HAP-1 (cell line): Measurements from ENCODE around the gene HIGD2A.
"Not testable (repeated sequence)": the region's sequence is repeated elsewhere in the genome, so short reads cannot be mapped to it uniquely, and the experiment has no call there.

Experiments used
- DNase-seq, 2 experiments: peaks; one replicate each; pipeline ENCODE4 v3.0.0-alpha.2; 2016 to 2020; ENCODE audit warnings: low spot score in 2 of 2
- H3K27me3 ChIP-seq: fragments of 250-450 bp; sonication (Bioruptor Pico); 2 replicates; pipeline ENCODE4 v1.5.1; 2020; ENCODE audit warnings: low read depth, mild to moderate bottlenecking, moderate library complexity
- H3K36me3 ChIP-seq: fragments of 250-450 bp; sonication (Bioruptor Pico); replicated peaks from 2 replicates; pipeline ENCODE4 v1.5.1; 2020; ENCODE audit warnings: mild to moderate bottlenecking
- H3K4me1 ChIP-seq: fragments of 250-450 bp; sonication (Bioruptor Pico); 2 replicates; pipeline ENCODE4 v1.5.1; 2020; ENCODE audit warnings: mild to moderate bottlenecking
- H3K4me3 ChIP-seq: fragments of 250-450 bp; sonication (Bioruptor Pico); 2 replicates; pipeline ENCODE4 v1.5.1; 2020; ENCODE audit warnings: mild to moderate bottlenecking, moderate library complexity
- H3K9me3 ChIP-seq: fragments of 250-450 bp; sonication (Bioruptor Pico); 2 replicates; pipeline ENCODE4 v1.5.1; 2020; ENCODE audit warnings: mild to moderate bottlenecking, moderate library complexity
- in situ Hi-C: fragments of 300-500 bp; cut with MboI; formaldehyde crosslinking; loops from 3 replicates; pipeline ENCODE4 v1.14.3; 2020; ENCODE audit warnings: low sequenced_read_pairs, inconsistent platforms, mixed read lengths

HIGD2A gene

DNA sequence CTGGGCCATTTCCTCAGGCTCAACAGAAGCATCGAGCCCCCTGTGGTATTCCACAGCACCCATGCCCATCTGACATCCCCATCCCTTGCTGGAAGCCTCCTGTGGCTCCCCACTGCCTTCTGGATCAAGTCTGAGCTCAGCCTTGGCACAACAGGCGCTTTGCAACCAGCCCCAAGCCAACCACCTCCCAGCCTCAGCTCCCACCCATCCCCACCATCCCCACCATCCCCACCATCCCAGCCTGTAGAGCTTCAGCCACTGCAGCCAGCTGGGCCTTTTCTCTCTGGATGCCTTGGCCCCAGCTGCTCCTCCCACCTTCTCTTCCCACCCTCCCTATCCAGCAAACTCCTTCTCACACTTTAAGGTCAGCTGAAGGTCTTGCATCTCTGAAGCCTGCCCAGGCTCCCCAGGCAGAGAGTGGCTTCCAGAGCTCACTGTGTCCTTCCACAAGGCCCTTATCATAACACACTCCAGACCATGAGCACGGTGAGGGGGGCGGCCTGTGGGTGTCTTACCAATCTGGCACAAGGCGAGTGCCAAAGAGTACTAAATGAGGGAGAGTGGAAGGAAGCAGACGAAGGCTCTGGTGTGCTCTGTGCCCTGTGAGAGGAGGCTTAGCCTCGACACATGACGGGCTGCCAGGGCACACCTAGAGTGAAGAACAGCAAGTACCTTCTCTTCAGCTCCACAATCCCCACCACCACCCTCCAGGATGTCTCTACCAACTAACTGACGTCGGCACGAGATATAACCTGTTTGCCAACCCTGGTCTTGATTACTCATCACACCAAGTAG, 6.5 kb downstream of the HIGD2A start:
- in situ Hi-C loops, result no loop called here
- no peak for DNase-seq
- no peak overlapping the region for H3K4me3 ChIP-seq
- peaks cover 21% of the 10 kb centered on the region for H3K36me3 ChIP-seq
- H3K4me1 ChIP-seq, result no peaks in the 10 kb centered on the region
- H3K9me3 ChIP-seq, result no peaks in the 10 kb centered on the region
- H3K27me3 ChIP-seq, result no peaks in the 10 kb centered on the region

- no peak for DNase-seq
- Histone ChIP-seq H3K4me1 (no peaks in the 10 kb centered on the region; the same call in 1 of the 2 replicates), H3K4me3 (no peak overlapping the region), H3K27me3 (no peaks in the 10 kb centered on the region), H3K36me3 (peaks cover 12% of the 10 kb centered on the region), H3K9me3 (no peaks in the 10 kb centered on the region)
- in situ Hi-C loops, result no loop called here
Observed at GRCh38 chr5:176396330-176396729, 7.8 kb downstream of the HIGD2A start.

DNA sequence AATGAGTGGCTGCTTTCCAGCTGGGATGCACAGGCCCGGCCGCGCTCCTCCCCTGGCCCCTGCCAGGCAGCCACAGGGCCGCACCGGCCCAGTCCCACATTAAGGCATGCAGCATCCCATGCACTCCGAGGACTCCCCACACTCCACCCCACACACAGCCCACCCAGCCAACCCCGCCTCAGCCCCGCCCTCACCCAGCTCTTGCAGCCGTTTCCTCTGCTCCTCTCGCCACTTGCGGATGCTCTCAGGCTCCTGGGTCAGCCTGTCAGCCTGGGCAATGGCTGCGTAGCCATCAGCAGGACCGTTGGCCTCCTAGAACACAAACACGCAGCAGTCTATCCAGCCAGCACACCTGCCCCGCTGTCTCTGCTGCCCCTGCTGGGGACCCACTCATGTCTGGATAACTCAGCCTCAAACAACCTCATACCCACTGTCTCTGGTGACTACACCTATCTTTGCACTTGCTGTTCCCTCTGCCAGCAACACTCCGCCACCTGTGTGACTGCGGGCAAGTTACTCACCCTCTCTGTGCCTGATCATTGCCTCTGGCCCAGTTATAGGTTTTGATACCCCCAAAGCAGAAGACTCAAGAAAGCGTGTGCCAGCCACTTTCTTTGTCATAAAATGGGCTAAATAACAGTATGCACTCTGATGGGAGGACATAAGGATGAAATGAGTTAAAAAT, 9.3 kb downstream of the HIGD2A start:
- H3K4me1 ChIP-seq, result no peaks in the 10 kb centered on the region; the same call in 1 of the 2 replicates
- no peaks in the 10 kb centered on the region for H3K9me3 ChIP-seq
- DNase-seq, result no peak
- in situ Hi-C loops, result no loop called here
- H3K27me3 ChIP-seq, result no peaks in the 10 kb centered on the region
- peaks cover 6% of the 10 kb centered on the region for H3K36me3 ChIP-seq
- H3K4me3 ChIP-seq, result no peak overlapping the region

DNA sequence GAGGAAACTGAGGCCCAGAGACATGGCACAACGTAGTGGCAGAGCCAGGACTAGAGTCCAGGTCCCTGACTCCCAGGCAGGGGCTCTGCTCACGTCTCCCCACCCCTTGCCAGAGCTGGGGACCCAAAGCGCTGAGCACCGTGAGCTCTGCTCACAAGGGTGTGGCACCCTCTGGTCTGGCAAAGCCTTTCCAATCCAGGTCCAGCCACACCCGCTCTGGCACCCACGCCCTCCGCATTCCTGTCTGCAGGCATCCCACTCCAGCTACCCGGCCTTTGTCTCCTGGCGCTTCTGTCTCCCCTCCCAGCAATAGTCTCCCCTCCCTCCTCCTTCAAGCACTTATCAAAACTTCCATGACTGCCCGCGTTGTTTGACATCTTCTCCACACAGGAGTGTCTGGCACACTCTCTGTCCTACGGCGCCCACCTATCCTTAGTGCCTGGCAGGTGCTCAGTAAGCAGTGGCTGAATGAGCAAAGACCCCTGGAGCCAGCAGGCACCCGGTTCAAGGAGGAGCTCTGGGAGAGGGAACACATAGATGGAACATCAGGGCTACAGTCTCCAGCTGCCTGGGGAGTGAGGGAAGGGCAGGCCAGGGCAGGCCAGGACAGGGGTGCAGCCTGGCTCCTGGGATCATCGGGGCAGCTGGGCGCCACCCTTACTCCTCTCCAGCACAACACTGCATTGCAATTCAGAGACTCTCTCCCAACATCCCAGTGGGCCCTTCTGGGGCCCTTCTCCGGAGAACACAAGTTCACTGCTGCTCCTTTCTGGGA, 12.0 kb downstream of the HIGD2A start:
- in situ Hi-C loops, result no loop called here

DNA sequence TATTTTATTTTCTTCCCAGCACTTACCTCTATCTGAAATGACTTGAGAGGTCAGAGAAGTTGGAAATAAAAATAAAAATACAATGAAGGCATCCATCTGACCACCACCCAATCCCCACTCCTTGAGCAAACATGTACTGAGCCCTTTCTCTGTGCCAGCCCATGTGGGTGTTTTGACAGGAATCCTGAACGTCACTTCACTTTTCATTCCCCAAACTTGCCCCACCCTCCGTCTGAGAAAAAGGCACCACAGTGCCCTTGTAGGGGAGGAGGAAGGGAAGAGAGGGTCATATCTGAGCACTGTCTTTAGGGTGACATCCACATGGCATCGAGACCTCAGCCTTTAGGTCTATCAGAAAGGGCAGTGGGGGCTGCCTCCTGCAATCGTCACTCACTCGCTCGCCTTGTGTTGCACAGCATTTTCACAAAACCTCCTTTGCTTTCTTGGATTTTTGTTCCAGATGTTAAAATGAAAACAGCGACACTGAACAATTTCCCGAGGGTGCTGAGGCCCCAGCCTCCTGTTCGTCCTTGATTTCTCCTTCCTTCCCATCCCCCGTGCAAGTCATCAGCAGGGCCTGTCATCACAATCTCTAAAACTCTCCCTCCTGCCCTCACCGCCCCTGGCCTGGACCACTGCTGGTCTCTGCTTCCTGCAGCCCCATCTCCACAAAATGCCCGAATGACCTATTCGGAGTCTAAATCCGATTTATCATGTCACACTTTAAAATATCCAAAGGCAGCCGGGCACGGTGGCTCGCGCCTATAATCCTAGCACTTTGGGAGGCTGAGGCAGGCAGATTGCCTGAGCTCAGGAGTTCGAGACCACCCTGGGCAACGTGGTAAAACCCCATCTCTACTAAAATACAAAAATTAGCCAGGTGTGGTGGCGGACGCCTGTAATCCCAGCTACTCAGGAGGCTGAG, 13.0 kb downstream of the HIGD2A start:
- Histone ChIP-seq H3K9me3 (no peaks in the 10 kb centered on the region), H3K4me3 (no peak overlapping the region), H3K36me3 (peaks cover 3% of the 10 kb centered on the region; the same call in 1 of the 2 replicates), H3K4me1 (no peaks in the 10 kb centered on the region; the same call in 1 of the 2 replicates), H3K27me3 (no peaks in the 10 kb centered on the region)
- DNase-seq, result no peak
- in situ Hi-C loops, result no loop called here

More for the DNA sequence above, 12.0 kb downstream of the HIGD2A start:
- H3K27me3 ChIP-seq, result no peaks in the 10 kb centered on the region
- H3K4me3 ChIP-seq, result no peak overlapping the region
- no peaks in the 10 kb centered on the region for H3K9me3 ChIP-seq
- peak in 1 of 2 experiments; percentile 57 for DNase-seq
- no peaks in the 10 kb centered on the region; the same call in 1 of the 2 replicates for H3K4me1 ChIP-seq
- peaks cover 2% of the 10 kb centered on the region; the same call in 1 of the 2 replicates for H3K36me3 ChIP-seq

GRCh38 chr5:176405656-176406435, 17.3 kb downstream of the HIGD2A start:
- Histone ChIP-seq H3K4me3 (no peak overlapping the region), H3K36me3 (peaks cover 18% of the 10 kb centered on the region), H3K9me3 (no peaks in the 10 kb centered on the region), H3K4me1 (no peaks in the 10 kb centered on the region), H3K27me3 (no peaks in the 10 kb centered on the region)
- in situ Hi-C loops, result no loop called here
- DNase-seq, result no peak

- Histone ChIP-seq H3K9me3 (no peaks in the 10 kb centered on the region), H3K4me1 (no peaks in the 10 kb centered on the region), H3K36me3 (peaks cover 18% of the 10 kb centered on the region), H3K4me3 (no peak overlapping the region), H3K27me3 (no peaks in the 10 kb centered on the region)
- in situ Hi-C loops, result no loop called here
- no peak for DNase-seq
Observed at GRCh38 chr5:176406436-176407052, 18.0 kb downstream of the HIGD2A start.

DNA sequence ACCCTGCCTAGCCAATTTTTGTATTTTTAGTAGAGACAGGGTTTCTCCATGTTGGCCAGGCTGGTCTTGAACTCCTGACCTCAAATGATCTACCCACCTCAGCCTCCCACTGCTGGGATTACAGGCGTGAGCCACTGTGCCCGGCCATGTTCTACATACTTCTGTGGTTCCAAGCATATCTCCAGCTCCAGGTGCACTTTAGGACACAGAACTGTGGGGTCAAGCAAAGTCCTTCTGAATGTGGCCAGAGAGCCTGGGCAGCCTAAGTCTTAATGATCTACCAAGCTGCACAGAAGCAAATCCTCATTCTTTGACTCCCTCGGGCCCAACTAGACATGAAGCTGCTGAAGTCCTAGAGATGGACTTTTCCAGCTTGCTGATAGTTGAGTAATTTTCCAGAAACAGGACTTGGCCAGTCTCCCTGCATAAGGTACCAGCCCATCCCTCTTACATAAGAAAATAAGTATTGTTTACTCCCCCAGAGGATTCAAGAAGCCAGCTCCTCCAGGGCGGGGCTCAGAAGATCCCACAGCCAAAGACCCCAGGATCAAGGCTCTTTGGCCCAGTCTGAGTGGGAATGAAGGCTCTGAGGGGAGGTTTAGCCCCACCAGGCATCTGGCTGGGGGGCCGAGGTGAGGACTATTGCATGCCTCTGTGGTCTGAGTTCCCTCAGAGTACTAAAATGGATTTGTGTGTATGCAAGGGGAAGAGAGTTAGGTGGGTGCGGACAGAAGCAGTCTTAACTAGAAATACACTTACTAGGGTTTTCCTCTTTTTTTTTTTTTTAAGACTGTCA, 19.1 kb downstream of the HIGD2A start:
- no peaks in the 10 kb centered on the region for H3K4me1 ChIP-seq
- peaks cover 18% of the 10 kb centered on the region for H3K36me3 ChIP-seq
- in situ Hi-C loops, result no loop called here

DNA sequence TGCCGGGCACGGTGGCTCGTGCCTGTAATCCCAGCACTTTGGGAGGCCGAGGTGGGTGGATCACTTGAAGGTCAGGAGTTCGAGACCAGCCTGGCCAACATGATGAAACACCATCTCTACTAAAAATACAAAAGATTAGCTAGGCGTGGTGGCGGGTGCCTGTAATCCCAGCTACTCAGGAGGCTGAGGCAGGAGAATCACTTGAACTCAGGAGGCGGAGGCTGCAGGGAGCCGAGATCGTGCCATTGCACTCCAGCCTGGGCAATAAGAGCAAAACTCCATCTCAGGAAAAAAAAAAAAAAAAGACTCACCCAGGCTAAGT, 19.7 kb downstream of the HIGD2A start:
- in situ Hi-C loops, H3K4me1 ChIP-seq, H3K4me3 ChIP-seq, H3K9me3 ChIP-seq, H3K27me3 ChIP-seq, DNase-seq: not testable (repeated sequence)
- peaks cover 18% of the 10 kb centered on the region for H3K36me3 ChIP-seq

More for the DNA sequence above, 19.1 kb downstream of the HIGD2A start:
- Histone ChIP-seq H3K9me3 (no peaks in the 10 kb centered on the region), H3K27me3 (no peaks in the 10 kb centered on the region), H3K4me3 (no peak overlapping the region)
- DNase-seq, result no peak

DNA sequence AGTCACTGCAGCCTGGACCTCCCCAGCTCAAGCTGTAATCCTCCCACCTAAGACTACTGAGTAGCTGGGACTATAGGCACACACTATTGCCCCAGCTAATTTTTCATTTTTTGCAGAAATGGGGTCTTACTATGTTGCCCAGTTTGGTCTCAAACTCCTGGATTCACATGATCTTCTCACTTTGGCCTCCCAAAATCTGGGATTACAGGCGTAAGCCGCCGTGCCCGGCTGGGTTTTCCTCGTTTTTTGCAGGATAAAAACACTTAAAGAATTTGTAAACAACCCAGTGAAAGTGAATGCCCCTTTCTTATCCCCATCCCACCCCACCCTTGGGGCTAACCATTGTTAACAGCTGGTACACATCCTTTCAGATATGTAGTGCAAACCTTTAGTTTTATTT, 20.0 kb downstream of the HIGD2A start:
- no peaks in the 10 kb centered on the region for H3K4me1 ChIP-seq
- no peak overlapping the region for H3K4me3 ChIP-seq
- peaks cover 18% of the 10 kb centered on the region for H3K36me3 ChIP-seq
- H3K9me3 ChIP-seq, result no peaks in the 10 kb centered on the region
- H3K27me3 ChIP-seq, result no peaks in the 10 kb centered on the region
- in situ Hi-C loops, result no loop called here
- DNase-seq, result no peak

DNA sequence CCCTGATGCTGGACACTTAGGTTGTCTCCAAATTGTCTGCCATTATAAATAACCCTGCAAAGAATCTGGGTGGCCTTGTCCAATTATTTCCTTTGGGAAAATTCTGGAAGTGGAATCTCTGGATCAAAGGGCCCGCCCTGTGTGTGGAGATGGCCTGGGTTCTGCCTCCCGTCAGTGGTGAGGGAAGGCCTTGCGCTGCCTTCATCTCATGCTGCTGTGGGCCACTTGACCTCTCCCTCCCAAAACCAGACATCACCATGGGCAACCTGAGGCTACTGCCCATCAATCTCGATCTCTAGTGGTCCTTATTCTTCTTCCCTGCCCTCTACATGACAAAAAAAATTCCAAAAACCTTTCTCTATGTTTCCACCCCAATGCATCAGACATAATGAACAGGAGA, 21.2 kb downstream of the HIGD2A start:
- in situ Hi-C loops, result loop anchor here (10.0 kb wide), 1 partner anchor 135 kb away; the partner anchor contains the start of gene CDHR2

More for the DNA sequence above, 21.2 kb downstream of the HIGD2A start:
- Histone ChIP-seq H3K9me3 (no peaks in the 10 kb centered on the region), H3K36me3 (peaks cover 19% of the 10 kb centered on the region), H3K27me3 (no peaks in the 10 kb centered on the region), H3K4me1 (peaks cover under 1% of the 10 kb centered on the region; the same call in 1 of the 2 replicates), H3K4me3 (no peak overlapping the region)
- DNase-seq, result no peak
